Right lobe of liver (tissue), 4 donors: ENCODE results near the gene RAB4B.

Experiments used
- CTCF ChIP-seq, 4 donors: fragments of 200-600 bp in 3 of 4; fragments of 450-650 bp in 1 of 4; IDR thresholded peaks; one replicate each; pipeline versions ENCODE4 v1.5.1 to v1.8.0; 2016 to 2022; ENCODE audit warnings: antibody characterized with exemption in 4 of 4, mild to moderate bottlenecking in 2 of 4
- POLR2A ChIP-seq: fragments of 450-650 bp; IDR thresholded peaks from one replicate; pipeline ENCODE4 v1.6.1; 2017; ENCODE audit warnings: antibody characterized with exemption, mild to moderate bottlenecking
- donor health status: DM: no; HTN: no; CAD: no.
- donor health status: DM: no; HTN: no; CAD: no.
- donor health status: DM: no; HTN: yes; CAD: no.

- TF ChIP-seq CTCF (IDR thresholded peaks at IDR 0.05): no peak
- no peak for TF ChIP-seq POLR2A
These were observed 34.1 kb upstream of the RAB4B start for GRCh38 chr19:40743926-40744325.
